NCI-H510A treated with DMSO at 0.1 percent for 48 hours (cell line): ENCODE data around the gene CATSPER1.

Experiments
- DNase-seq: peaks from one replicate; lab custom pipeline; 2025; lab: John Stamatoyannopoulos, UW

Gene CATSPER1

DNA sequence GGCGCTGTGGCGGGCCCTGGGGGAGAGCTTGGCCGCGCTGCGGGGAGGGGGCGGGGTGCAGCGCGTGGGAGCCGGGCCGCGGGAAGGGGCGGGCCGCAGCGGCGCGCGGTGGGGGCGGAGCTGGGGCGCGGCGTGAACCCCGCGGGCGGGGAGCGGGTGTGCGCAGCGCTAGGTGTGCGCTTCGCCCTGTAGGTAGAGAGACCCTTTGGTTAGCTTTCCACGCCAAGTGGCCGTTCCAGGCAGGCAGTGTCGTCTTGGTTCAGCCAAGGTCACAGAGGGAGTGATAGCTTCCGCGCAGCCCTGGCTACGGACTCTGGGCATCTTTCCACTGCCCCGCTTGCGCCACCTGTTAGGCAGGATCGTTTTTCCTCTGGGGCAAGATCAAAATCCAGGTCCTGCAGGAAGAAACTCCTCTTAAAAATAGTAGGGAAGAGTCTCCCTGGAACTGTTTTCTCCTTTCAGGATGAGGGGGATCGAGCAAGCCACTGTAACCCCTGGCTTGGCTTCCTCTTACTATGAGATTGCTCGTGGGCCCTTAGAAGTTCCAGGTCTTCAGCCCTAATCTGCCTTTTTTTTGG, 23.5 kb downstream of the CATSPER1 start:
- DNase-seq = no peak

DNA sequence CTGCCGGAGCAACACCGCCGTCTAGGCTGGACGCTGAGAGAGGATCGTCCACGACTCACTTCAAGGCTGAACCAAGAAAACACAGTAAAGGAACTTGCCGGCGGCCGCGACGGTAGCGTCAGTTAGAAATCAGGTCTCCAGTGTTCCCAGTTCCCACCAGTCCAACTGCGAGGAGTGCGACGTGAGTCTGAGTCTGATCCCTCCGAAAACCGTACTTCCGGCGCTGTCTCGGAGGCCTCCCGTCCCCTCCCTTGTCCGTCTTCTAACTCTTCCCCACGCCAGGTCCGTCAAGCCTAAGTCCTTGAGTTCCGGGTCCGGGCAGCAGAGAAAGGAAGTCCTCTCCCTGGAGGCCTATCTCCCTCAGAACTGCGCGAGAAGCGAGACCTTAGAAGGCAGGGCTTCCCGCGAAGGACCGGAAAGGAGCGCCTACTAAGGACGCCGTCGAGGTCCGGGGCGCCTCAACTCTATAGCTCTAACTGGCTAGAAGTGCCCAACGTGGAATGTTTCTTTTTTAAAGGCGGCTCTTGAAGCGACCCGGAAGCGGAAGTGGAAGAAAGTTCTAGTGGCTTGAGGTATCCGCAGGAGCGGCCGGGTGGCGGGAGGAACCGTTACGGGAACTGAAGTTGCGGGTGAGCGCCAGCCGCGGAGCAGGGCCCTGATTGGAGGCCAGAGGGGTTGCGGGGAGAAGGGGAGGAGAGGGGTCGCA, 24.2 kb downstream of the CATSPER1 start, which contains the start of the genes BANF1 and EIF1AD:
BANF1 (plus strand) TSS at position 562 of the 706 bp plus-strand sequence. CDS start 748 bp downstream, outside the sequence.
EIF1AD (minus strand) TSS at position 216 of the 706 bp plus-strand sequence. CDS start 1,768 bp downstream, outside the sequence.
- DNase-seq = peak; percentile 95

DNA sequence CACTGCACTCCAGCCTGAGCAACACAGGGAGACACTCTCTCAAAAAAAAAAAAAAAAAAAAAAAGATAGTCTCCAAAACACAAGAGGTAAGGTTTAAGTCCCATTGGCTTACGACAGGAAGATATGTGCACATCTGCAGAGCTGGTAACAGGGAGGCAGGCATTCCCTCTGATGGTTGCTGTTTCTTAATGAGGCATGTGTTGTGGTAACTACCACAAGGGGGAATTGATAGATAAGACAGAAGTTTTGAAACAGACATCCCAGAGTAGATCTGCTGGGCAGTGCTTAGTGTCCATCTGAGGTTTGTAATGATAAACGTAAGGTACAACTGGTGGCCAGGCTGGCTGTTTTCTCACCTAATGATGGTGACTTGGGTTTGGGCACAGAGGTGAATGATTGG, 29.0 kb downstream of the CATSPER1 start:
- DNase-seq = no peak

DNA sequence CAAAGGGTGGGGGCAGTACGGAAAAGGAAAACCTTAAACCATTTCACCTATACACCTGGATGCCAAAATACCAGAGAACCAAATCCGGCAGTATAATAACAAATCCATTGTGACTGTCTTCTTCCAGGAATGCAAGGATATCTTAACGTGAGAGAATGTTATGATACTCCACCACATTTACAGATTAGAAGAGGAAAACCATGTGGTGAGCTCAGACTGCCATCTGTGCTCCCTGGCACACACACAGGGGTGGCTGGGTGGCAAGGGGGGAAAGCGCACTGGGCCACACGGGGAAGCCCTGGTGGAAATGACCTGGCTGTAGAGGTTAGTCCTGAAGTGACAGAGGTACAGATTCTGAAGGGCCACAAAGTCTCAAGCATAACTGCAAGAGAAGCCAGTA, 34.2 kb downstream of the CATSPER1 start:
- no peak for DNase-seq

DNA sequence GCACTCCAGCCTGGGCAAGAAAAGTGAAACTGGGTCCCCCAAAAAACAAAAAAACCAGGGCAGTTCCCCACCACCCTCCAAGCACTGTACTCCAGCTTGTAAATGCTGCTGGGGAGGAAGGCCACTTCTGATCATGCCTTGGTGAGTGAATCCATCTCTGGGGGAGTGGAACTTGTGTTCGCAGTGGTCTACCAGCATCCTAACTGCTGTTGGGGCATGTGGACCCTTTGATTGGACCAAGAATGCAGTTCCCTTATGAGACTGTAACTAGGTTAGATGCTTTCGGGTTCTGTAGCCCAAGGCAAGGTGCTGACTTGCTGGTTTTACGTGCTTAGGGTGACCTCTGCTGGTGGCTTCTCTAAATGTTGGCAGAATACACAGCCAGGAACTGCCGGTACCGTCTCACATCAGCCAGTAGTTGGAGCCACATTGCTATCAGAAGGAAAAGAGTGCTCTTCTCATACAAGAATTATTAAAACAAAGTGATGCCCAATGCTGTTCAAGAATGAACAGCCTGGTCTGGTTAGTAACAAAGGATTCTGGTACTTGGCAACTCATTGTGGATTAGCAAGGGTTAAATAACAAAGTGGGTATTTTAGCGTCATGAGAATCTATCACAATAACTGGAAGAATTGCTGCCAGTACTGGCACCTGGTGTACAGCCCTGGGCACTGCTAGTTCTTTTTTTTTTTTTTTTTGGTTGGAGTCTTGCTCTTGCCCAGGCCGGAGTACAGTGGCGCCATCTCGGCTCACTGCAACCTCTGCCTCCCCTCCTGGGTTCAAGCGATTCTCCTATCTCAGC, 37.3 kb downstream of the CATSPER1 start:
- peak; percentile 96 for DNase-seq

DNA sequence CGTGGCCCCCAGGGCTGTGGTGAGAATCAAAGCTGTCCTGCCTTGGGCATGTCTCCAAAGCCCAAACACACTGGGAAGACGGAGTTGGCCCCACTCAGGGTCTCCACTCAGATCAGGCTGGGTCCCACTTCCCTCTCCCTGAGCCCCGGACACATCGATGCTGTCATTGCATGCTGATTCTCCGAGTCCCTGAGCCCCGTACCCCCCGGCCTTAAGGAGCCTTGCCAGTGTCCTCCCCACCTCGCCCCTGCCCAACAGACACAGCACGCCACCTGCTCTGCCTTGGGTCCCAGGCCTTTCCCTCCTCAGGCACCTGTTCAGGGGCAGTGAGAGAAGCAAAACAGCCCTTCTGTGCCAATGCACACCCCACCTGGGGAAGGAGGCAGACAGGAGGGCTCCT, 38.9 kb downstream of the CATSPER1 start:
- no peak for DNase-seq

DNA sequence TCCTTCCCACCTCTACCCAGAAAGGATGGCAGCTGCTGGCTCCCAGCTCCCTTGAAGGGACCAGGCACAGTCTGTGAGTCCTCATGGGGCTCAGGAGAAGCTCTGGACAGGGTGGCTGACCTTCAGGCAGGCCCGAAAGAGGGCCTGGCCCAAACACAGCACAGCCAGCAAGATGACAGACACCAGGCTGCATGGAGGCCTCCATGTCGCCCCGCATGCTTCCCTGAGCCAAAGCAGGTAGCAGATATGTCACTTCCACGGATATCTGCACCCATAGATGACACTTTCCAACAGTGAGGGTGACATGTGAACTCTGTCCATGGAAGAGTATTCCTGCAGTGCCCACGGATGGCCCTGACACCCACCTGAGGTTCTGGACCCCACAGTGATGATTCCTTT, 42.7 kb downstream of the CATSPER1 start:
- DNase-seq = no peak

DNA sequence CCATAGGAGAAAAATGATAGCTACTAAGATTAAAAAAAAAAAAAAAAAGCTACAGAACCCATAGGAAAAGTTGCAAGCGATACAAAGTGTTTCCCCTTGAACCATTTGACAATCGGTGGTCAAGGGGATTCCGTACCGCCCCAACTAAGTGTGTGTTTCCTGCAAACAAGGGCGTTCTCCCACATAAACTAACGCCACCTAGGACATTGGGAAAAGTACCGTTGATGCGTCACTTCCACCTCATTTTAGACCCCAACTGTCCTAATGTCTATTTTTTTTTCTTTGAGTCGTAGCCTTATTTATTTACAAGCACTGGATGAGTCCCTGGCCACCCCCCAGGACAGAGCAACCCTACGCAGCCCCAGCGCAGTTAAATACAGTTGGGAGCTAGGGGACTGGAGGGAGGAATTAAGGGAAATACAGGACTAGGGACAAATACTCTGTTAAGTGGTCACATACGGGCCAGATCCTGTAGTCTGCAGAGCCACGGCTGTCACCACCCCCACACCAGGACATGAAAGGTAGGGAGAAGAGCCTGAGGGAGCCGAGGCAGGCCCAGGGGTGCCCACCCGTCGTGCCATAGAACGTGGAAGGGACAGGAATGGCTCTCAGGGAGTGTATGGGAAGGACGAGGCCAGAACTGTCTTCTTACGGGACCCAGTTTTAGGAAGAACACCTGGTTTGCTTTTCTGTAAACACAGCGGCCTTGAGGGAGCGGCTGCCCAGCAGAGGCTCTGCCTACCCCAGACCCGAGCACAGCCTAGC, 43.3 kb downstream of the CATSPER1 start:
- DNase-seq = no peak

DNA sequence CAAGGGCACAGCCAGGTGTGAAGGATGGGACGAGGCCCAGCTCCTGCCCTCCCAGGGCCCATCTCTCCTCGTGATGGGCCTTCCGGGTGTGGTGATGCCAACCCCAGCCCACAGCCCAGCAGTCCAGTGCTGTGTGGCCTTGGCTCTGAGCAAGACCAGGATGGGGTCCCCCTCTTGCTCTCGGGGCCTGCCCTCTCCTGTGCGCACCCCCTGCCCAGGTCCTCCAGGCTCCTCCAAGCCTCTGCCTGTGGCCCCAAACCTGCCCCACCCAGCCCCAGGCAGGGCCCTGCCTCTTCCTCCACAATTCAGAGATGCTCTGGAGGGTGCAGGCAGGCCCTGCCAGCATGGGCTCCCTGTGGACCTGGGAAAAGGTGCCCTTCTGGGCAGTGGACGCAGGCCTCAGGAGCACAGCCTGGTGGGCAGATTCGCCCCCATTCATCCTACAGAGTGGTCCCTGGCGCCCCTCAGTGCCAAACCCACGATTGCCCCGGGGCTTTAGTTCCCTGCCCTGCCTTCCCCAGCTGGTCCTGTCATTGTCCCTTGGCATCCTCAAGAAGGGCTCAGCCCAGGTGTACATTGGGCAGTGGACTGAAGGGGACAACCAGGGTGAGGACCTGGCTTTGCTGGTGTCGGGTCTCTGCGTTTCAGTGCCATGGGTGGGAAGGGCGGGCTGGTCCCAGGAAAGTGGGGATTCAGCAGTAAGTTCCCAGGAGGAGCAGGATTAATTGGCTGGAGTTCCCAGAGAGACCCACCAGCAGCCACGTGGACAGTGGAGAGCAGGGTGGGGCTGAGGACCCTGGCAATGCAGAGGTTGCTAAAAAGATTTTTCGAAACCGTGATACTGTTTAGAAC, 44.1 kb downstream of the CATSPER1 start:
- no peak for DNase-seq

DNA sequence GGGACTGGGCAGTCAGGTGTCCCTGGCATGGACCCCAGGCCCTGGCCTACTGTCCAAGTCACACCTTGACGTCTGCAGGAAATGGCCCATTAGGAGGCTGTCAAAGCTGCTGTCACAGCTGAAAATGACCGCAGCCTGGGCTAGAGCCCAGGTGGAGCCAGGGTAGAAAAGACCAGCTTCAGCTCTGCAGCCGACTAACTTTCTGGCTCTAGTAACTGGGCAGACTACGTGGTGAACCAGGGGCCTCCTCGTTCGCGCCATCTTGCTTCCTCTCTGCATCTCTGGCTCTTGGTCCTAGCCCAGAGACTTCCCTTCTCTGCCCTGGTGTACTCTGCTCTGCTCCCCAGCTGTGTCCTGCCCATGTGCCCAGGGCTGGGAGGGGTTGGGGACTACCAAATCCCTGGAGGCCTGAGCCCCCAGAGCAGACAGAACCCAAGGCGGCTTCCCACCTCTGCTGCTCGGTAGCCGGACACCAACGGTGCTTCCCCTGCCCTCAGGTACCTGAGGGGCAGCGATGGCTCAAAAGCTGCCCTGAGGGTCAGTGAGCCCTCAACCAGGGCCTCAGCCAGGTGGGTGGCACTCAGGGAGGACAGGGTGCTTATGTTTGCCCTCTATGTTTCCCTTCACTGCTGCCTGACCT, 45.1 kb downstream of the CATSPER1 start:
- no peak for DNase-seq

DNA sequence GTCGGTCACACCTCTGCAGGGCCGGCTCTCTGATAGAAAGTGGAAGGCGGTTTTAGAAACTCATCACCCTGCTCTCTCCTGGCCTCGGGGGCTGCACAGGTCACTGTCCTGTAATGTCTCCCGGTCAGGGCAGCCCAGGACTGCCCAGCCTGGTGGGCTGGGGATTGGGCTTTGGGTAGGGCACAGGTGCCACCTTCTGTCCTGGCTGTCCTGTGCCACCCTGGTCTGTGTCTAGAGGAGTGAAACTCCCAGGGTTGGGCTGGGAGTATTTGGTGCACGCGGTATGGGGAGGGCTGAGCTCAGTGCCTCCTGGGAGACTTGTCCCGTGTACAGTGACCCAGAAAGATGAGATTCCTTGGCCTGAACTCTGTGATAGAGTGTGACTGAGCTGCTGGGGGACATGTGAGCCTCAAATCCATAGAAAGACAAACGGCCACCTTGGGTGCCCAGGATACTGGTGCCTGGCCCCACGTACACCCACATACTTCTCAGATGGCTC, 47.0 kb downstream of the CATSPER1 start:
- no peak for DNase-seq

DNA sequence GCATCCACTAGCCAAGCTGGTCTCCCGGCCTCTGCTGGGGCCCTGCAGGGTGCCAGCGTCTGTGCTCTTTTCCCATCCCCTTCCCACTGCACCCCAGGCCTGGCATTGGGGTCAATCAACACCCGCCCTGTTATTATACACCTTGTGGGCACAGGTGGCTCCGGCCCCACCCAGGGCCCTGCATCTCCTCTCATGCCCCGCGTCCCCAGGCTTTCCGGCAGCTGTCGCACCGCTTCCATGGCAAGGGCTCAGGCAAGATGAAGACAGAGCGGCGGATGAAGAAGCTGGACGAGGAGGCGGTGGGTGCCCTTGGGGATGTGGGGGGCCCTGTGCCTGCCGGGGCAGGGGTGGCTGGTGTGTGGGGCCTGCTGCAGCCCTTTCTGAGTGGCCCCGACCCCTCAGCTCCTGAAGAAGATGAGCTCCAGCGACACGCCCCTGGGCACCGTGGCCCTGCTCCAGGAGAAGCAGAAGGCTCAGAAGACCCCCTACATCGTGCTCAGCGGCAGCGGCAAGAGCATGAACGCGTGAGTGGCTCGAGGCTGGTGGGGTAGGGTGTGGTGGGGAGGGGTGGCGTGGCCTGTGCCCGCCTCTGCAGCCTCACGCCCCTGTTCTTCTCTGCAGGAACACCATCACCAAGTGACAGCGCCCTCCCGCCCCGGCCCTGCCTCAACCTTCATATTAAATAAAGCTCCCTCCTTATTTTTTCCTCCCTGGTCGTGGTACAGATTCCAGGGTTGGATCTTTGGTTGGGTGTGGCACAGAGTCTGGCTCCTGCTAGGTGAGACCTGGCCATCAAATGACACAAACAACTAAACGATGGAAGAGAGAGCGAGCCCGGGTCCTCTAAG, 47.7 kb downstream of the CATSPER1 start:
- no peak for DNase-seq

DNA sequence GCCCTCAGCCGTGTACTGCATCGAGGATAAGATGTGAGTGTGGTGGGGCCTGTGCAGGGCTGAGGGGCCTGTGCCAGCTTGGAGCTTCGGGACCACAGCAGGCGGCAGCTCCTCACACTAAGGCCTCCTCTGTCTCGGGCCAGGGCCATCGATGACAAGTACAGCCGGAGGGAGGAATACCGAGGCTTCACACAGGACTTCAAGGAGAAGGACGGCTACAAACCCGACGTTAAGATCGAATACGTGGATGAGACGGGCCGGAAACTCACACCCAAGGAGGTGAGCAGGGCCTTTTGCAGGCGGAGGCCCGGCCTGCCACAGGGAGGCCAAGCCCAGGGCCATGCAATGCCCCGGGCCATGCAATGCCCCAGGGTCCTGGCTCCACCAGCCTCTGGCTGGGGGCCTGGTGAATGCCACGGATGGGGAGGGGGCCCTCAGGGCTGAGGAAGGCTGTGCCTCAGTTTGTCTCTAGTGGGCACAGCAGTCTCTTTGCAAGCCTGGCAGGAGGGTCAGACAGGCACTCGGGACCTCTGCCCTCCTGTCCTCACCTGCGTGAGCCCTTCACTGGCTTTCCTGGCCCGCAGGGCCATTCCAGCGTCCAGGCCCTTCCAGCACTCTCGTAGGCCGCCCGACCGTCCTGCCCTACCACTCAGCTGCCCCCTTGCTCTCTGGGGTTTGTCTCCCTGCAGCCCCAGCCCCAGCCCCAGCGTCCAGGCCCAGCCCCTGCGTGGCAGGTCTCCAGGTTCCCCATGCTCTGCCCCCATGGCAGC, 48.5 kb downstream of the CATSPER1 start:
- DNase-seq = no peak

DNA sequence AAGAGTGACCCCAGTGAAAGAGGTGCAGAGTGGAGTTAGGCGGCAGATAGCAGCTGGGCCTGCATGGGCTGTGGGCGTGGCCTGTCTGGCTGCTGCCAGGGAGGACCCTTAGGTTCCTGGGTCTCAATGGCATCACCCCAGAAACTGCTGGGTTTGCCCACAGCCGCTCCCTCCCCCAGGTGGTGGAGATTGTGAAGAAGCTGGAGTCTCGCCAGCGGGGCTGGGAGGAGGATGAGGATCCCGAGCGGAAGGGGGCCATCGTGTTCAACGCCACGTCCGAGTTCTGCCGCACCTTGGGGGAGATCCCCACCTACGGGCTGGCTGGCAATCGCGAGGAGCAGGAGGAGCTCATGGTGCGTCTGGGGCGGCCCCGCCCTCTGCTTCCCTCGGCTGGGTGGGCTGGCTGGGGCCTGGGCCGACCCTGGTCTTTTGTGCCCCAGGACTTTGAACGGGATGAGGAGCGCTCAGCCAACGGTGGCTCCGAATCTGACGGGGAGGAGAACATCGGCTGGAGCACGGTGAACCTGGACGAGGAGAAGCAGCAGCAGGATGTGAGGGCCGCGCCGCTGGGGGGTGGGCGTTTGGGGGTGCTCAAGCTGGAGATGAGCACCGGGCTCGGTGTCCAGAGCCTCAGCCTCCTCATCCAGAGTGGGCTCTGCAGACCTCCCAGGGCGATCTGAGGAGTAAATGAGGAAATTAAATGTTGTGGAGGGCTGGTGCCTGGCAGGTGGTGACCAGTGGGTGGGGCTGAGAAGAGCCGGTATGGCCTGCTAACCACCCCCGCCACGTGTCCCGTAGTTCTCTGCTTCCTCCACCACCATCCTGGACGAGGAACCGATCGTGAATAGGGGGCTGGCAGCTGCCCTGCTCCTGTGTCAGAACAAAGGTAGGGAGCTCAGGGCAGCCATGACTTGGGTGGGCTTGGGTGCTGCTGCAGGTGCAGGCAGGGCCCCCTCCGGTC, 49.8 kb downstream of the CATSPER1 start:
- DNase-seq = no peak

DNA sequence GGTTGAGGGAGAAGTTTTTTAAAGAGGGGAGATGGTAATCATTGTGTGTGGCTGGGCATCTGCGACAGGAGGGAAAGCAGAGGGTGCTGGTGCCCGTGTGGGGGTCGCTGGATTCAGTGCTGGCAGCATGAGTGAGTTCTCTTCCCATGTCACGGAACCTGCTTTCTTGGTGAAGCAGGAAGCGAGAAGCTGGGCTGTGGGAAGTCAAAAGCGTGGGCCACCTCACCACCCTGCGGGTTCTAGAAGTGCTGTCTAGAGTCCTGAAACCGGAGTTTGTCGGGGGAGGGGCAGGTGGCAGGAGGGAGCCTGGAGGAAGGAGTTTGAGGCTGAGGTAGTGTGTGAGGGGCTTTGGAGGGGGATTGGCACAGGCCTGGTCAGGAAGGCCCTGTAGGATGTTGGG, 50.5 kb downstream of the CATSPER1 start:
- no peak for DNase-seq

DNA sequence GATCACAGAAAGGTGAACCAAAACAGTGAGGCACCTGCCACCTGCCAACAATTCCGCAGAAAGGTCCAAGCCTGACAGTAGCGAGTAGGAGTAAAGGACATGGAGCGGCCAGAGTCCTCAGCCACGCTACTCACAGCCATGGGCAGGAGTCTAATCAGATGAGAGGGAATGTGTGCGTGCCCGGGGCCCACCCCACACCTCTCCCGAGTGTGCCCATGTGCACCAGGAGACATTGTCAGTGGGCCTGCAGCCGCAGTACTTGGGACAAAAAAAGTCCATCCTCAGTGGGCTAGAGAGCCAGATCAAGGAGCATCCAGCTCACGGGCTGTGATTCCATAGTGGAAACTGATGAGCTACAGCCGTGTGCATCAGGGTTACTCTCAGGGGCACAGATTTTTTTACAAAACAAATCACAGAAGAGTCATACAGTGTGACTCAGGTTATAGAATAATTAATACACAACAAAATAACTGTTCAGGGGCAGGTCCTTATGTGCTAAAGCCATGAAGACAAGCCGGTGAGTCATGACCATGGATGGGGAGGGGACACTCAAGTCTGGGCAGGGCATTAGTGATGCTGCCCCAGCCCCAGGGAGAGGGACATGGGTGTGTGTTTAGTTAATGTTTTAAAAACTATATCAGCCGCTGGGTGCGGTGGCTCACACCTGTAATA, 52.7 kb downstream of the CATSPER1 start:
- DNase-seq = no peak

DNA sequence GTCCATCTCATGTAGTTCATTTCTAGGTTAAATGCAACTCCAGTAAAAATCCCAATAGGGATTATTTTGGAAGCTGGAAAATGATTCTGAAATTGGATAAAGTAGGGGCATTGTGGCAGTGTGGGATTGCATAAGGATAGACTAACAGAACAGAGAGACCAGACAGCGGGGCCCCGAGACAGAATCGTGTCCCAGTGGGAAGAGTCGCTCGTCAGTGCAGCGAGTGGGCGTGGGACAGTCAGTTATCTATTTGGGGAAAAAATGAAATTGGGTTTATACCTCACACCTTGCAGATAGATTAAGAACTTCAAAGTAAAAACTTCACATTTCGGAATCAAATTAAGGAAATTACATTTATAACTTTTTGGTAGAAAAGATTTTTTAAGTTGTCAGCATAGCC, 54.2 kb downstream of the CATSPER1 start:
- no peak for DNase-seq
